Astrocyte of the spinal cord (primary cell): Measurements from ENCODE around the gene HDAC5.

Experiments
- DNase-seq: peaks from one replicate; pipeline ENCODE4 v3.0.0; 2011; ENCODE audit warnings: low read depth, low spot score
- H3K4me3 ChIP-seq: 2 replicates; pipeline ENCODE4 v1.5.1; 2011; ENCODE audit warnings: low read depth, mild to moderate bottlenecking, low read length, moderate library complexity
- CTCF ChIP-seq: IDR thresholded peaks from 2 replicates; pipeline ENCODE4 v1.5.1; 2012; ENCODE audit warnings: low read depth, mild to moderate bottlenecking, low read length, inconsistent platforms
- in situ Hi-C: cut with HindIII; loops from 2 replicates; pipeline ENCODE4 v1.10.0; 2017; ENCODE audit warnings: low sequenced_read_pairs

HDAC5 gene

DNA sequence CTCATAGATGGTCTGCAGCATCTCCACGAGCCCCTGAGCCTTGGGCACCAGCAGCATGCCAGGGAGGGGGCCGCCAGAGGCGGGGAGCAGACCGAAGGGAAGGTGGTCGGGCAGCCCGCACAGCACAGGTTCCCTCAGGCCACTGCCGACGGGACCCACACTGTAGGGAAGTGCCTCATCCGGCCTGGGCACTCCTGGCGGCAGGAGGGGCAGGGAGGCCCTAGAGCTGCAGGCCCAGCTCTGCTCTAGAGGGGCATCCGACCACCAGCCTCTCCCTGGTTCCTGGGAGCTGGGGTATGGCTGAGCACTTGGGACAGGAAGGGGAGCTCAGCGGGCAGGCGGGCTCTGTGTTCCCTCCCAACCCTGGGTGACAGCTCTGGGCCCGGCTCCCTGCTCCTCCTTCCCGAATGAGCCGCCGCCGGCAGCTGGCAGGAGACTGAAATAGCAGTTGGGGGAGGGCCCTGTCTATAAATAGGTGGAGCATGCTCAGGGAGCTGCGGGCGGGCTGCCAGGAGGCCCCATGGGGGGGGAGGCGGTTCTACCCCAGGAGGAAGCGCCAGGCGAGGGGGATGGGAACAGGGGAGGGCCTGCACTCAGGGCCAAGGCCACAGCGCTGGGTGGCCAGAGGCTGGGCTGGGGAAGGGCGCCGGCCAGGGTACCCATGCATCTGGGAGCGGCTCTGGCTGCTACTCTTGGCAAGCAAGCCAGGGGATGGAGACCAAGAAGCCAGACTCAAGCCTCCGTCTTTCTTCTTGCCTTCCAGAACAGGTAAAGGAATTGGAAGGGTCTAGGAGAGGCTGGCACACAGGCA is 12.4 kb downstream of the HDAC5 start:
- H3K4me3 ChIP-seq, result peak overlapping the region; percentile 30
- in situ Hi-C loops, result no loop called here
- TF ChIP-seq CTCF, result no peak
- peak; percentile 93 for DNase-seq

DNA sequence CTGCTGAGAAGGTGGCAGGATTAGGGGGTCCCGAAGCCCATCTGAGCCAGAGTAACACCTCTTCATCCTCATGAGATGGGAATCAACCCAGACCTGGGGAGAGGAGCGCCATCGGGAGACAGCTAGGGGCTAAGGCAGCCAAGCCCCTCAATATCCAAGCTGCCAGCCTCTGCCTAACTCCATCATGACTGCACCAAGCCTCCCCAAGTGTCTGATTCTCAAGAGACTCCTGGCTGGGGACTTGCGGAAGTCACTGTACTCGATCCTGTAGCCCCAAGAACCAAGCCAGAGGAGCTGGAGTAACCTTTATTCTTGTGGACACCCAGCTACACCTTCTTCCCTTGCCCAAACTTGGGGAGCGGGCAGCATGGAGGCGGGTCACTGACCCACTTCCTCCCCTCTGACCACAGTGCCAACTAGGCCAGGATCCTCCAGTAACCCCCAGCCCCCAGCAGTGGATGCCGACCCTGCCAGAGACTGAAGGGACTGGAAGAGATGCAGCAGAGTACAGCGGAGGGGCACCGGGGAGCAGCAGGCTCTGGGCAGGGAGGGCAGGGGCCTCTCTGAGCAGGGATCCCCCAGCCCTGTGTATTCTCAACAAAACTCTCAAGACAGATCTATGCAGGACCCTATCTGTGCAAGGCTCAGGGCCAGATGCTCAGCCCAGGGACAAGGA is 13.3 kb downstream of the HDAC5 start:
- peak overlapping the region; percentile 30 for H3K4me3 ChIP-seq
- in situ Hi-C loops, result no loop called here
- TF ChIP-seq CTCF, result no peak
- DNase-seq, result no peak

GRCh38 chr17:44109312-44109630 is 14.2 kb downstream of the HDAC5 start:
- in situ Hi-C loops, result no loop called here
- no peak for DNase-seq
- H3K4me3 ChIP-seq, result no peak overlapping the region
- no peak for TF ChIP-seq CTCF

- in situ Hi-C loops, result no loop called here
- DNase-seq, result peak; percentile 97
- no peak for TF ChIP-seq CTCF
- H3K4me3 ChIP-seq, result no peak overlapping the region
Observed at GRCh38 chr17:44108440-44109311, 14.8 kb downstream of the HDAC5 start.

GRCh38 chr17:44106801-44107200 is 16.6 kb downstream of the HDAC5 start:
- no peak for TF ChIP-seq CTCF
- in situ Hi-C loops, result no loop called here
- DNase-seq, result no peak

GRCh38 chr17:44105941-44106340 is 17.5 kb downstream of the HDAC5 start:
- in situ Hi-C loops, result no loop called here
- no peak for TF ChIP-seq CTCF
- no peak overlapping the region for H3K4me3 ChIP-seq
- DNase-seq, result no peak

More at GRCh38 chr17:44106801-44107200, 16.6 kb downstream of the HDAC5 start:
- no peak overlapping the region for H3K4me3 ChIP-seq
